ENCODE results near the gene RIN2. TPM values are rescaled to one million over a fixed set of nuclear protein-coding genes. Genes with fewer than 3 reads are reported as not detected.

The RIN2 gene
- total and polyA plus RNA-seq, 2 of the 13 experiments (the other 11 are each of a cell fraction or from before 2014, with no cell fraction given): 2.5 to 5.1 TPM

GRCh38 chr20:19742974-19743639 is 15.0 kb upstream of the RIN2 start:
- ATAC-seq (no peak), FAIRE-seq (no peak), DNase-seq (ENCODE audit: low spot score) (no peak)
- POLR2A ChIA-PET: no interaction called here
- Histone ChIP-seq H3K36me3 (replicated peaks in 1 of 2; ENCODE audit: control insufficient read depth in 1 of 2, insufficient read depth in 2 of 2, low read length in 2 of 2) (no peaks in the 10 kb centered on the region), H3K9me3 (ENCODE audit: low read length) (peaks cover 9% of the 10 kb centered on the region; the same call in 1 of the 2 replicates), H3K4me1 (ENCODE audit: insufficient read depth, low read length) (no peaks in the 10 kb centered on the region), H2AFZ (ENCODE audit: low read length) (no peak overlapping the region), H3K4me3 (replicated peaks in 1 of 3; ENCODE audit: insufficient read depth in 1 of 3, low read depth in 2 of 3, low read length in 3 of 3) (no peak overlapping the region), H4K20me1 (ENCODE audit: insufficient read depth, low read length) (no peaks in the 10 kb centered on the region), H3K27me3 (ENCODE audit: control insufficient read depth in 1 of 2, insufficient read depth in 2 of 2, low read length in 2 of 2) (peaks cover 0 to 13% of the 10 kb centered on the region in 2 experiments; a peak in 1 of 5 replicates), H3K9ac (ENCODE audit: insufficient read depth, low read depth, low read length) (no peak overlapping the region), H3K4me2 (ENCODE audit: low read depth, low read length) (no peak overlapping the region), H3K27ac (ENCODE audit: extremely low read length, insufficient read depth, low read length) (no peak overlapping the region), H3K79me2 (ENCODE audit: insufficient read depth, low read length) (no peaks in the 10 kb centered on the region)
- CTCF ChIA-PET (ENCODE audit: low intra/inter-chr PET ratio, low total read pairs): no interaction called here
- in situ Hi-C loops (cut with HindIII; ENCODE audit: extremely low pct_ligation_motif_present, low pct_unique_long_range_greater_than_20kb): no loop called here
- intact Hi-C loops (cut with micrococcal nuclease; ENCODE audit: unreplicated experiment): no loop called here
- TF ChIP-seq TP53 (CRISPR knock-in tag; conservative IDR thresholded peaks at IDR 0.05) (no peak), CEBPB (IDR thresholded peaks at IDR 0.05; ENCODE audit: borderline replicate concordance, low read depth, low read length) (peak; percentile 94), STAT6 (CRISPR knock-in tag; IDR thresholded peaks at IDR 0.05; ENCODE audit: borderline replicate concordance) (no peak), ATRX (CRISPR knock-in tag; IDR thresholded peaks at IDR 0.05; ENCODE audit: borderline replicate concordance) (no peak), ZMAT5 (CRISPR knock-in tag; IDR thresholded peaks at IDR 0.05; ENCODE audit: borderline replicate concordance, low read depth) (no peak), ZNF484 (CRISPR knock-in tag; IDR thresholded peaks at IDR 0.05; ENCODE audit: borderline replicate concordance, low read depth) (no peak), ZNF432 (CRISPR knock-in tag; IDR thresholded peaks at IDR 0.05; ENCODE audit: borderline replicate concordance) (no peak), ZNF12 (CRISPR knock-in tag; IDR thresholded peaks at IDR 0.05) (no peak), TERF1 (CRISPR knock-in tag; IDR thresholded peaks at IDR 0.05) (no peak), CEBPG (CRISPR knock-in tag; IDR thresholded peaks at IDR 0.05) (0 out of 2 replicates have a peak, but pooled peaks have one; percentile 23), ZBTB43 (CRISPR knock-in tag; conservative IDR thresholded peaks at IDR 0.05) (no peak), ZNF317 (CRISPR knock-in tag; IDR thresholded peaks at IDR 0.05) (no peak), HBP1 (CRISPR knock-in tag; IDR thresholded peaks at IDR 0.05; ENCODE audit: low read depth) (no peak), ZNF710 (CRISPR knock-in tag; IDR thresholded peaks at IDR 0.05; ENCODE audit: borderline replicate concordance) (no peak)
- 53% methylated on average over 9 of the region's 9 CpGs for WGBS (ENCODE audit: low lambda C conversion rate)
- no TSS peak for BruUV-seq (replicated peaks)

Measured in HepG2 (cell line).